GM21528 (cell line): ENCODE measurements around the gene LY6G6F.

Experiments used
- ATAC-seq: cut with Tn5 transposase; IDR thresholded peaks from one replicate; pipeline ENCODE4 v1.9.1; 2021; ENCODE audit warnings: mild to moderate bottlenecking, moderate library complexity; ENCODE audit not compliant: unreplicated experiment, low FRiP score

LY6G6F gene

GRCh38 chr6:31676322-31676903, 30.3 kb upstream of the LY6G6F start:
- ATAC-seq, result no peak

DNA sequence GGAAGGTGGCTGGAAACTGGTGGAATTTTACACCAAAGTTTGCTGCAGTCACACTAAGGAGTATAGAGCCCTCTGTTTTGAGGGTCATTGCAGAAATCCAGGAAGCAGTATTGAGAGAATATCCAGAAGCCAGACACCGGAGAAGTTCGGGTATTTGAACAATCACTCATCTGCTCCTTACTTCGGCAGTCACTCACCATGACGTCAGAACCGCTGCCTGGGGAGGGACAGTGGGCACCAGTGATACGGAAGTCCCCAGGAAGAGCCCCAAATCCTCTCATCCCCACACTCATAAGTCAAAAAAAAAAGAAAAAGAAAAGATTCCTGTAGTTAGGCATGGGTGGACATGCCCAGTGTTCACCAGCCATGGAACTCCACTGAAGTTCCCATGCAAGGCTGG, 29.8 kb upstream of the LY6G6F start:
- ATAC-seq, result no peak

GRCh38 chr6:31677955-31678354, 28.7 kb upstream of the LY6G6F start:
- no peak for ATAC-seq

DNA sequence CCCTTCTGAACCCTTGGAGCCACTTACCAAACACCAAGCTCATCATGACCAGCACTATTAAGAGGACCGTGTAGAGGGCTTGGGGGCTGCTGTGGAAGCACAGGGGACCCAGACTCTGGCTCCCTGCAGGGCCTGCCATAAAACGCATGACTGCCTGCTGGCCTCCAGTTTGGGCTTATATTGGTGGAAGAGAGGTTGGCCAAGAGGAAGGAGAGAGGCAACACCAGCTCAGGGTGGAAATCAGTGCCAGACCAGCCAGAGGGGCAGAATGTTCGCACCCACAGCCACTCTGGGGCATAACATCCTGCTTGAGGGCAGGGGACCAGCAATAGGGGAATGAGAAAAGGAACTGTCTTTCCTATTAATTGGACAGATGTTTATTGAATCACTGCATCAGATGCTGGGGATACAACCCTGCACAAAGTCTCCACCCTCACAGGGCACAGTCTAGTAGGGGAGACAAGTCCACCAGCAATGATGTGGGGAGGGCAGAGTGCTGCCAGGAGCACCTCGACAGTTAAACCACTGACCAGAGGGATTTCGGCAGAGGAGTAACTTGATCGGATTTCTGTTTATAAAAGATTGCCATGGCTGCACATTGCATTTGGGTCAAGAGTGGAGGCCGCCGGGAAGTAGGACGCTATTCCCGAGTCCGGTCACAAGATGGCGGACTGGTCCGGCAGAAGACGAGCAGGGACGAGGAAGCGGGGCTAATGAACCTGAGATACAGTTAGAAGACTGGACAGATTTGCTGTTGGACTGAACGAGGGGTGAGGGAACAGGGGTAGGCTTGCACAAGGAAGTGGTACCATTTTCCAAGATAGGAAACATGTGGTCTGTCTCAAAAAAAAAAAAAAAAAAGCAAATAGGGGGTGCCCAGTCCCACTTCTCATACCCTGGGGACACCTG, 26.2 kb upstream of the LY6G6F start, which contains the start of gene LY6G5C:
Gene LY6G5C, minus strand, starts transcription at position 842 of the 909 bp plus-strand sequence. Its CDS starts 694 bp downstream, at position 148.
- no peak for ATAC-seq

- ATAC-seq, result no peak
Observed at GRCh38 chr6:31681135-31681671, 25.5 kb upstream of the LY6G6F start.

DNA sequence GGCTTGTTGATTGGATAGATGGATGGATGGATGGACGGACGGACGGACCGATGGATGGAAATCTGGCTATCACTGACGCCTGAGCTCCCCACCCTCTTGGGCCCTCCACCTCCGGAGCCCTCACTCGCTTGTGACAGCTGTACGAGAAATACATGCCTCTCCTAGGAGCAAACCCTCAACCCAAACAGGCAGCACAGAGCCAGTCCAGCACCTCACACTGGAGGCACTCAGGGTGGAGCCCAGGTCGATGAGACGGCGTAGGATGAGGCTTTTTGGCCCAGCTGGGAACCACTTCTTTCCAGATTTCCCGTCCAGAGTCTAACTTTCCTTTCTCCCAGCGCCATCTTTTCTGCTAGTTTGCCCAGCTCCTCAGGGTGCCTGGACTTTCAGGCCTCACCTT, 23.1 kb upstream of the LY6G6F start:
- no peak for ATAC-seq

DNA sequence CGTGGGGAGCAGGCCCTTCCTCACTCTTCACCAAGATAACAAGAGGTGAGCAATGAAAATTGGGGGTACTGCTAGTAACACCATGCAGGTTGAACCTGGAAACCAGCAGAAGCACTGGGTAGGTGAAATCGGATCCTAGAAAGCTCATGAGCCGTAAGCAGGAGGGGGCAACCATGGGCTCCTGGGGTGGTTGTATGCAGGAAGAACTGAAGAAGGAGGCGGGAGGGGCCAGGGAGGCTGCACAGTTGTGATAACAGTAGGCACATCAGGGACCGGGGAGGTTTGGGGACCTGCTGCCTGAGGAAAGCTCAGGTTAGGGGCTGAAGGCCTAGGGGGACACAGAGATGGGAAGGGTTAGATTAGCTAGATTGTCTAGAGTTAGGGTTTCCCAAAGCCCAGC, 20.2 kb upstream of the LY6G6F start:
- no peak for ATAC-seq

DNA sequence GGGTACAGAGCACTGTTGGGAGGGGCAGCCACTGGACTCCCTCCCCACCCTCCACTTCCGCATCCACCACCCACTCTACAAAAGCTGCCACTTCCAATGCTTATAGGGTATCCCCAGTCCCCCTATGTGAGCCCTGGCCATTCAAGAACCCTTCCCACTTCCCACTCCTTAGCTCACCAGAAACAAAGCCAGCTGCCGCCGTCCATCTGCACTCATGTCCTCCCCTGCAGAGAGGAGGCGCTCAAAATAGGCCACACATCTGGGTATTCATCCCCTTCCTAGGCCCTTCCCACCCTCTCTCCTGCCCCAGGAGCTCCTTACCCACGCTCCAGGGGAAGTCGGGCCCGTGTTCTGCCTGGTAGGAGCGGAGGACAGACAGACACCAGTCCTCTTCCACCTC, 19.3 kb upstream of the LY6G6F start:
- ATAC-seq, result no peak

DNA sequence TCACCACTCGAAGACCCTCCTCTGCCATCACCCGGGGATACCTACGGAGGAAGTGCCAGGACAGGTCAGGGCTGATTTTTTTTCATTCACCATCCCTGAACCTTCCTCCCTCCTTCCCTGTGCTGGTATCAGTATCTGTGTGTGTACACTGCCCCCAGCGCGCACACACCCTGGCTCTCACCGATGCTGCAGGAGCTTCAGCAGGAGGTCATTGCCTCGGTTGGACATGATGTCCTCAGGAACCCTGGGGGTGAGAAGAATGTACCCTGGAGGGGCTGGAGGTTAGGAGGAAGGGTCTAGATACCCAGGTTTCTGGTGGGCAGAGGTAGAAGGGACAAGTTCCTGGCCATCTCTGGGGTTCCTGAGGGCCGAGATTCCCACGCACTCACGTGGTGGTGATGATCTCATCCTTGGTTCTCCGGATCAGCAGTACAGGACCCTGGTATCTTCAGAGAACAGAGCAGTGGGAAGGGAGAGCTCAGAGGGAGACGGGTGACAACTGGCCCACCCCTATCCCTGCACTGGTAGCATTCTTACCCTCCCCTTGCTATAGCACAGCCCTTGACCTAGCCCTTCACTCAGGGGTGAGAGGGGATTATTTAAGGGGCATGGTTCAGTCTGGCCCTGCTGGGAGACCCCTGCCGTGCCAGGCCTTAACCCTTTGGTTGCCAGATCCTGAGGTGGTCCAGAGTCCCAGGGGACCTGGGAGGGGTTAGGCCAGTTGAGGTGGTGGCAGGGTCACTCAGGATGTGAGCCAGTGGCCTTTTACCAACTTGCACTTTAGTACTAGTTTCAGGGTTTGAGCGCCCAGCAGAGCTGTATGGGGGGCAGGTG, 18.6 kb upstream of the LY6G6F start:
- ATAC-seq, result no peak

DNA sequence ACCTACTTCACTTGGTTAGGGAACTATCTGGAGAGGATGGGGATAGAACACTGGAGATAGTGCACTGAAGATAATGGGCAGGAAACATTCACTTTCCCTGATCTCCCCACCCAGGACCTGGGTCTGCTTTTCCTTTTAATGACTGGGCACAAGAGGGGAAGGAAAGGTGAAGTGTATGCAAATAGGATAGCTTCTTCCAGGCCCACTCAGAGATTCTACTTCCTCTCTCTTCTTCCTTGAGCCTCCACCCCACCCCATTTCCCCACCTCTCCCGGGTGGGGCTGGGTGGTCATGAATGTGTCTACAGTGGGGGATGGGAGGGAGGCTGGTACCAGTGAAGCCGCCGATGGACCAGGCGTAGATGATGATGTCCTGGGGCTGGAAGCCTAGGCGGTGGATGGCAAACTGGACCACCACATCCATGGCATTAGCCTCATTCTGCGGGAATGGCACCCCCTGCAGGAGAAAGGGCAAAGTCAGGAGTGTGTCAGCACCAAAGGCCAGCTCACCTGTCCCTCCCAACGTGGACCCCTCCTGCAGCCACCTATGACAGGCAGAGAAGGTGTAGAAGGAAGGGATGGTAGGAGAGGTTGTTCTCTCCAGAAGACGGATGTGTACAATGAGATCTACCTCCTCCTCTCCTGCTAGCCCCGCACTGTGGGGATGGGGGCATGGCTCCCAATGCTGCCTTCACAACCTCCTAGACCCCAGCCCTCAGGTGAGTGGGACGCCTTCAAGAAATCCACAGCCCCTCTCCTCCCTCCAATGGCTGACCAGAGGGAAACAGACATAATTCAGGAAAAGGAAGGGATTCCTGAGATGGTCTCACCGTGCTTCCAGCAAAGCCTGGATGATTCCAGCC, 17.2 kb upstream of the LY6G6F start:
- no peak for ATAC-seq

DNA sequence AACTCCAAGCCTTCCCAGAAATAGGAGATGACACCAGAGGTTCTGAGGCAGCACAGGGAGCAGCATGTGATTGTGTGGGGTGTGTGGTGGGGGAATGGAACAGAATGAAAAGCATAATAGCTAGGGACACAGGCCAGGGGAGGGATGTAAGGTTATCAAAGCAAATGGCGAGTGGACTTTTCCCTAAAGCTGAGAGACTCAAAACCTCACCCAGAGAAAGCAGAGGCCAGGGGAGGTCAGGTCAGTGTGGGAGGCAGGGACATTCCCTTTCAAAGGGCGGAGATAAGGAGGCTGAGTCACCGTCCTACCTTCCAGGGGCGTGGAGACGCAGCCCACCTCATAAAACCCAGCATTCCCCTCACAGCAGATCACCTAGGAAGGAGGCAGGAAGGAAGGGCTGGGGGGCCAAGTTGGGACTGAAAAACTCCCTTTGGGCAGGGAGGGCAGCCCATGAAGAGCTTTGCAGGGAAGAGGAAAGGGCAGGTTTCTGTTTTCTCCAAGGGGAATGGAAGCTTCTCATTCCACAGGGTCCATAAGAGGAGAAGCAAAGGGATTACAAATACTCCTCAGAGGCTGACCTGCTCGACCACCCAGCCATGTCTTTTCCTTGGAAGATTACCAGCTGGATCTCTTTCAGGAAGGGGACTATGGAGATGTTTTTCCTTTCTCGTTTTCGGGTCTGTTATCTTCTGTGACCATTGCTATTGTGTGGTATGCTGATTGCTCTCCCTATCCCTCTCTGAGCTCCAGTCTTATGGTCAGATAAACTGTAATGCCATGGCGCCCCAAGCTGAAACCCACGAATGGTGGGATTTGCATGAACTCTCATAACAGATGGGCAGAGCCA, 16.2 kb upstream of the LY6G6F start:
- no peak for ATAC-seq

DNA sequence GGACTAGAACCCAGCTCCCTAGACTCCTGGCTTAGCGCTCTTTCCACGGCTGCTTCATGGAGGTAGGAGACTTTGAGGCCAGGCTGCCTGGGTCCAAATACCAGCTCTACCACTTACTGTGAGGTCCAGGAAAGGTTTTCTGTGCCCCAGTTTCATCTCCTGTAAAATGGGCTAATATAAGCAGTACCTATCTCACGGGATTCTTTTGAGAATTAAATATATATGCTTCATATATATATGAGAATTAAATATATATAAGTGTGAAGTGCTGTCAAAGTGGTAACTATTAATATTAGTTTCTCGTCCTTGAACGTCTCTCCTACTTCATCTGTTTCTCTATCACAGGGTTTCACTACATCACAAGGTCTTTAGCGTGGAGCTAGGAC, 15.6 kb upstream of the LY6G6F start:
- ATAC-seq, result no peak

GRCh38 chr6:31691564-31692108, 15.0 kb upstream of the LY6G6F start:
- no peak for ATAC-seq

DNA sequence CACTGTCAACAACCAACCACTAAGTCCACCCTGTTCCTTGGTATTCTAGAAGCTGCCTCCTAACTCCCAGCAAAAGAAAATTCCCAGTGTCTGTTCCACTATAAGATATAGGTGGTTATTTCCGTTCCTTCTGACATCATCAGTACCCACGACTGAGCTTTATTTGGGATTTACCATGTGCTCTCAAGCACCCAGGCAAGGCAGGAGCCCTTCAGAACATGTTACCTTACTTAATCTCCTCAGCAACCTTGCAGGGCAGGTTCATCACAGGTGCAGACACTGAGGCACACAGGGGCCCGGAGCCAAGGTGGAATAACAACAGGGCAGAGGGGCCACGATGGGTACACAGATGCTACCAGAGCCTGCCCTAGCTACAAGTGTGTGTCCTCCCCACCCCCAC, 14.3 kb upstream of the LY6G6F start:
- no peak for ATAC-seq

DNA sequence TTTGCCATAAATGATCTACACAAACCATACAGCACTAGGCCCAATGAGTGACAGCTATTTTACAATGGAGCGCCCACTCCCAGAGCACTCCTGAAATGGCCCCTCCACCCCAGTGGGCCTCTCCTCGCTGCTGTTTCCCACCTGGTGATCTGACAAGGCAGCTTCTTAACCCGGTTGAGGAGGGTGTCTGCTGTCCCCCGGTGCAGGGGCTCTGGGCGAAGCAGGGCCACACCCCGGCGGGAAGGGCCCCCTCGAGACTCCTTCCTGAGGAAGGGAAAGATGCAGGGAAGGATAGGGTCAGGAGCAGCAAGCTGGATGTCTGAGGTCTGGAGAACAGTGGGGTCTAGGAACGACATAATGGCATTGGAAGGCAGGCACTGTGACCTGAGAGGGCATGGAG, 13.8 kb upstream of the LY6G6F start:
- no peak for ATAC-seq

- ATAC-seq, result no peak
Observed at GRCh38 chr6:31693535-31693934, 13.1 kb upstream of the LY6G6F start.

GRCh38 chr6:31697555-31697954, 9.1 kb upstream of the LY6G6F start:
- no peak for ATAC-seq

DNA sequence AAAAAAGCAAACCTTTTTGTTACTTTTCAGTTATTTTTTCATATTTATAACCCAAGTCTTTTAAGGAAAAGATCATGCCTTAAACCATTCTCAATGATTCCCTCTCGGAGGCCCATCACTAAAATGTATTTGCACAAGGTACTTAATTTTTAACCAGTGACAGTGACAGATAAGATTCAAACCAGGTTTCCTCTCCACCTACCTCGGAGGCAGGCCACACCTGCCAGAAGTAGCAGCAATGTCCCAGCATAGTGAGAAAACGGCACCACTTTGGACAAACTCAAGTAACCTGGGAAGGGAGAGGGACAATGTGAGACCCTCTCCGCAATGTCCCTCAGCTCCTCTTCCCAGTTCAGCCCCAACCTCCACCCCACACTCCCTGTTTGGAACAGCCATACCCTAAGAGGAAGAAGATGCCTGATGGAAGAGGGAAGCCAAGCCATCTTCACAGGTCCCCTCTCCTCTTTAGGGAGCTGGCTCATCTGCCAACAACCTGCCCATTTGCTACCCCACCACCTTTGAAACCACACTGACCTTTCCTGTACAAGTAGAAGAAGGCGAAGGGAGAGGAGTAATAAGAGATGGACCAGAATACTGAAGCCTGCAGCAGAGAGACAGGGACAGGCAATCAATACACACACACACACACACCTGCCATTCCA, 5.8 kb upstream of the LY6G6F start:
- no peak for ATAC-seq
